AG10803 (cell line): ENCODE data around the gene CD36.
A peak's percentile ranks its signal among the peaks of the same experiment; 100 is the strongest.

Experiments used
- DNase-seq: peaks from one replicate; pipeline ENCODE4 v3.0.0; 2010; ENCODE audit warnings: low read depth
- H3K4me3 ChIP-seq: 2 replicates; pipeline ENCODE4 v1.5.1; 2011; ENCODE audit warnings: mild to moderate bottlenecking, low read length, control low read depth
- TF ChIP-seq, protein P1 (sequence below): conservative IDR thresholded peaks from 2 replicates; pipeline ENCODE4 v1.5.1; 2011; ENCODE audit warnings: mild to moderate bottlenecking, low read length, control low read depth, inconsistent platforms

The CD36 gene

GRCh38 chr7:80611779-80612178 is 26.7 kb upstream of the CD36 start:
- TF ChIP-seq, protein P1, sequence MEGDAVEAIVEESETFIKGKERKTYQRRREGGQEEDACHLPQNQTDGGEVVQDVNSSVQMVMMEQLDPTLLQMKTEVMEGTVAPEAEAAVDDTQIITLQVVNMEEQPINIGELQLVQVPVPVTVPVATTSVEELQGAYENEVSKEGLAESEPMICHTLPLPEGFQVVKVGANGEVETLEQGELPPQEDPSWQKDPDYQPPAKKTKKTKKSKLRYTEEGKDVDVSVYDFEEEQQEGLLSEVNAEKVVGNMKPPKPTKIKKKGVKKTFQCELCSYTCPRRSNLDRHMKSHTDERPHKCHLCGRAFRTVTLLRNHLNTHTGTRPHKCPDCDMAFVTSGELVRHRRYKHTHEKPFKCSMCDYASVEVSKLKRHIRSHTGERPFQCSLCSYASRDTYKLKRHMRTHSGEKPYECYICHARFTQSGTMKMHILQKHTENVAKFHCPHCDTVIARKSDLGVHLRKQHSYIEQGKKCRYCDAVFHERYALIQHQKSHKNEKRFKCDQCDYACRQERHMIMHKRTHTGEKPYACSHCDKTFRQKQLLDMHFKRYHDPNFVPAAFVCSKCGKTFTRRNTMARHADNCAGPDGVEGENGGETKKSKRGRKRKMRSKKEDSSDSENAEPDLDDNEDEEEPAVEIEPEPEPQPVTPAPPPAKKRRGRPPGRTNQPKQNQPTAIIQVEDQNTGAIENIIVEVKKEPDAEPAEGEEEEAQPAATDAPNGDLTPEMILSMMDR: no peak
- peak; percentile 45 for DNase-seq
- no peak overlapping the region for H3K4me3 ChIP-seq

GRCh38 chr7:80612880-80613279 is 25.6 kb upstream of the CD36 start:
- no peak overlapping the region for H3K4me3 ChIP-seq
- TF ChIP-seq, protein P1: no peak
- no peak for DNase-seq

DNA sequence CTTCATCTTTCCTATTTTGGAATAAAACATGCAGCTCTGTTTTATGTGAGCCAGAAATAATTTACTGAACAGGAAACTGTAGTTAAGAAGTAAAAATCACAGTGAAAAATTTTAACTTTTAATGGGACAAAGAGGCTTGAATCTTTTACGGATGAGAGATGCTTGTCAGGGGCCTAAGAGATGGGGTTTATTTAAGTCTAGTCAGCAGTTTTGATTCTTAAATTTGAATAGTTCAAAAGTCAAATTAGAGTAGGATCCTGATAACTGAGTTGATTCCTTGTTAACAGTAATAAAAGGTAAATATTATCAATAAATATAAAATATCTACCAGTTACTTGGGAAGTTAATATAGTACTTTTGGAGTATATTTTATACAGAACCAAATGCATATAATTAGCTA is 24.9 kb upstream of the CD36 start:
- no peak for DNase-seq
- TF ChIP-seq, protein P1: no peak
- no peak overlapping the region for H3K4me3 ChIP-seq

DNA sequence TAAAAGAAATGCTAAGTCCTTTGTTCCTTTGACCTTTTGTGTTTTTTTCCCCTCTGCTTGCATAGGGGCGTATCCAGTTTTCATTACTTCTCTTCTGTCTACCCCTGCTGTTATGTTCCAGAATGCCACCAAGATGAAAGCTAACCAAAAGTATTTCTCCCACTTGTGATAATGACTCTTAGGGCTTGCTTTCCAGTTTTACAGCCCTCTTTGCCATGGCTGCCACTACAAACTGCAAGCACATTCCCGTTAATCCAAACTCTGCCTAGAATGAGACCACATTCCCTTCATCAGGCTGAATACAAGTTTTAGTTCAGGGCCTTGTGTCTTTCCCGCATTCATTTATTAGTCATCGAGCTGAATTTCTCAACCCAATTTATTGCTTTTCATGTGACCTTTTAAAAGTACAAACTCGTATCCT is 23.6 kb upstream of the CD36 start:
- DNase-seq: peak; percentile 78
- TF ChIP-seq, protein P1: 0 out of 2 replicates have a peak, but pooled peaks have one; percentile 8
- no peak overlapping the region for H3K4me3 ChIP-seq

- DNase-seq: no peak
- no peak overlapping the region for H3K4me3 ChIP-seq
- TF ChIP-seq, protein P1: no peak
Observed at GRCh38 chr7:80618096-80618495, 20.3 kb upstream of the CD36 start.

DNA sequence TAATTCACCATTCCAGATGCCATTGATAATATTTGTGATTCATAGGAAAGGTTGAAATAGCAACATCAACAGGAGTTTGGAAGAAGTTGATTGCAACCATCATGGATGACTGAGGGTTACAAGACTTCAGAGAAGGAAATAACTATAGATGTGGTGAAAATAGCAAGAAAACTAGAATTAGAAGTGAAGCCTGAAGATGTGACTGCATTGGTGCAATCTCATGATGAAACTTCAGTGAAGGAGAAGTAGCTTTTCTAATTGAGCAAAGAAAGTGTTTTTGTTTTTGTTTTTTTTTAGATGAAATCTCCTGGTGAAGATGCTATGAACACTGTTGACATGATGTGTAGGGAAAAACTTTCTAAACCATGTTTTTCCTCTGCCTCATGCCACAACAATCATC is 18.7 kb upstream of the CD36 start:
- no peak for DNase-seq
- TF ChIP-seq, protein P1: no peak

GRCh38 chr7:80622541-80622940 is 15.9 kb upstream of the CD36 start:
- TF ChIP-seq, protein P1: no peak
- H3K4me3 ChIP-seq: no peak overlapping the region
- DNase-seq: peak; percentile 41

More for the DNA sequence above, 18.7 kb upstream of the CD36 start:
- no peak overlapping the region for H3K4me3 ChIP-seq
